ENCODE results near the gene KIAA0513. TPM values are rescaled to one million over a fixed set of nuclear protein-coding genes. Genes with fewer than 3 reads are reported as not detected.

KIAA0513 gene
- total RNA-seq, 1 experiment from 2014 or later, result 2.9 TPM

DNA sequence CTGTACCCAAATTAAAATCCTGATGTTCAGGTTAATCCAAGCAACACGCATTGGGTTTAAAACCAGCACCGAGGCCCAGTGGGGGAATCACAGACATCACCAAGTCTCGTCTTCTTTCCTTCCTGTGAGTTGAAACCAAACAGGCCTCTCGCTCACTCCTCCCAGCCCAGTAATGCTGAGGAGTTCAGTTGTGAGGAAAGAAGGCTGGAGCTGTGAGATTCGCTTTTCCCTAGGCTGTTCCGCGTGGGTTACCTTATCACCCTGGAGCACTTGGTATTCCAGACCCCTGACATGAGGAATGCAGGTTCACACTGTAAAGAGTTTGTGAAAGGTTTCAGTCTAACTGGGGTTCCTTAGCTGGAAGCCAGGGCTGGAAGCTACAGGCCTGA lies 63.9 kb downstream of the KIAA0513 start:
- intact Hi-C loops (cut with micrococcal nuclease; ENCODE audit: unreplicated experiment), result no loop called here
- Histone ChIP-seq H3K4me1 (ENCODE audit: insufficient read depth, low read length, poor library complexity, severe bottlenecking) (no peaks in the 10 kb centered on the region), H3K27me3 (replicated peaks; ENCODE audit: insufficient read depth, low read depth, low read length, poor library complexity) (no peaks in the 10 kb centered on the region), H3K27ac (ENCODE audit: low read depth, low read length, poor library complexity, severe bottlenecking) (no peak overlapping the region), H3K36me3 (ENCODE audit: insufficient read depth, low read length, poor library complexity, severe bottlenecking) (no peaks in the 10 kb centered on the region), H3K9me3 (ENCODE audit: low read depth, low read length, poor library complexity, severe bottlenecking) (no peaks in the 10 kb centered on the region), H3K4me3 (ENCODE audit: low read depth, low read length, poor library complexity, severe bottlenecking) (no peak overlapping the region)
- BruUV-seq (replicated peaks), result no TSS peak
- ChIA-PET POLR2A (ENCODE audit: low non-redundant PET) (interaction anchor here (0.6 kb wide), 1 partner anchor 10 kb away, joined by 5 read pairs; no protein-coding TSS in a partner anchor), CTCF (no interaction called here)
- TF ChIP-seq EZH2 (IDR thresholded peaks at IDR 0.05; ENCODE audit: borderline replicate concordance, low read depth, low read length, poor library complexity, severe bottlenecking), result no peak
- TF ChIP-seq, protein P1, sequence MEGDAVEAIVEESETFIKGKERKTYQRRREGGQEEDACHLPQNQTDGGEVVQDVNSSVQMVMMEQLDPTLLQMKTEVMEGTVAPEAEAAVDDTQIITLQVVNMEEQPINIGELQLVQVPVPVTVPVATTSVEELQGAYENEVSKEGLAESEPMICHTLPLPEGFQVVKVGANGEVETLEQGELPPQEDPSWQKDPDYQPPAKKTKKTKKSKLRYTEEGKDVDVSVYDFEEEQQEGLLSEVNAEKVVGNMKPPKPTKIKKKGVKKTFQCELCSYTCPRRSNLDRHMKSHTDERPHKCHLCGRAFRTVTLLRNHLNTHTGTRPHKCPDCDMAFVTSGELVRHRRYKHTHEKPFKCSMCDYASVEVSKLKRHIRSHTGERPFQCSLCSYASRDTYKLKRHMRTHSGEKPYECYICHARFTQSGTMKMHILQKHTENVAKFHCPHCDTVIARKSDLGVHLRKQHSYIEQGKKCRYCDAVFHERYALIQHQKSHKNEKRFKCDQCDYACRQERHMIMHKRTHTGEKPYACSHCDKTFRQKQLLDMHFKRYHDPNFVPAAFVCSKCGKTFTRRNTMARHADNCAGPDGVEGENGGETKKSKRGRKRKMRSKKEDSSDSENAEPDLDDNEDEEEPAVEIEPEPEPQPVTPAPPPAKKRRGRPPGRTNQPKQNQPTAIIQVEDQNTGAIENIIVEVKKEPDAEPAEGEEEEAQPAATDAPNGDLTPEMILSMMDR (conservative IDR thresholded peaks at IDR 0.05; ENCODE audit: low read depth, low read length), result no peak
- DNase-seq (ENCODE audit: low spot score), result no peak

DNA sequence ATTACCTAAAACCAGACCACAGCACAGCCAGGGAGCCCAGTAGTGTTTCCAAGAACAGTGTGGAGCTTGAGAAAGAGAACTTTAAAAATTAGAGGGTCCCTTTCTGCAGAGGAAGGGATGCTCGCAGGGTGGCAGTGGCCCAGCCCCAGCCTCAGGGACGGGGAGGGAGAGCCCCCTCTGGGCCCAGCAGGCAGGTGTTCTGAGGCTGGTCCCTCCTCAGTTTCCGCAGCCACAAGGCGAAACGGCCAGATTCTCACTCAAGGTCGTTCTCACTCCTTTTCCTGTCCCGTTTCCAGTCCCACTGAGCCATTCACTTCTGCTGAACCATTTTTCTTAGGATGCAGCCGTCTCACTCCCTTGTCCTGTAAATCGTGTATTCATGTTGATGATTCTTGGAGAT lies 64.7 kb downstream of the KIAA0513 start:
- POLR2A ChIA-PET (ENCODE audit: low non-redundant PET), result interaction anchor here (0.5 kb wide), 1 partner anchor 17 kb away, joined by 3 read pairs; no protein-coding TSS in a partner anchor
- H3K36me3 ChIP-seq (ENCODE audit: insufficient read depth, low read length, poor library complexity, severe bottlenecking), result no peaks in the 10 kb centered on the region
- no peak for DNase-seq (ENCODE audit: low spot score)
- BruUV-seq (replicated peaks), result no TSS peak
- H3K27ac ChIP-seq (ENCODE audit: low read depth, low read length, poor library complexity, severe bottlenecking), result no peak overlapping the region
- TF ChIP-seq, protein P1 (conservative IDR thresholded peaks at IDR 0.05; ENCODE audit: low read depth, low read length), result no peak
- CTCF ChIA-PET, result no interaction called here
- intact Hi-C loops (cut with micrococcal nuclease; ENCODE audit: unreplicated experiment), result no loop called here
- H3K27me3 ChIP-seq (replicated peaks; ENCODE audit: insufficient read depth, low read depth, low read length, poor library complexity), result no peaks in the 10 kb centered on the region
- H3K4me1 ChIP-seq (ENCODE audit: insufficient read depth, low read length, poor library complexity, severe bottlenecking), result no peaks in the 10 kb centered on the region
- H3K4me3 ChIP-seq (ENCODE audit: low read depth, low read length, poor library complexity, severe bottlenecking), result no peak overlapping the region
- no peaks in the 10 kb centered on the region for H3K9me3 ChIP-seq (ENCODE audit: low read depth, low read length, poor library complexity, severe bottlenecking)

DNA sequence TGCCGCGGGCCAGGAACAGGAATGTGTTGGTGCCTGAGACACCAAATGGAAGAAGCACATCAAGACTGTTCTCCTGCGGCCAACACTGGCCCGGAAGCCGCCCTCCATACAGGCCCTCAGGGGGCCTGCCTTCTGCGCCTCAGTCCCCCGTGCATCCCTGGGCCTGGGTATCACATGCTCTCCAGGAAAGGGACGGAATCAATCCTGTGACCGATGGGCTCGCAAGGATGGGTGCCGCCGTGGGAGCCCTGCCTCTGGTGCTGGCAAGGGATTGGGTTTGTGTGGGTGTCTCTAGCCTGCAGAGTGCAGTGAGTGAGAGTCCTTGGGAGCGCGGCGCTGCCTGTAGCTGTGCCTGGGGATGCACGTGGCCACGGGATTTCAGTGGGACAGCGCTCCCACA lies 65.3 kb downstream of the KIAA0513 start:
- Histone ChIP-seq H3K27ac (ENCODE audit: low read depth, low read length, poor library complexity, severe bottlenecking) (no peak overlapping the region), H3K36me3 (ENCODE audit: insufficient read depth, low read length, poor library complexity, severe bottlenecking) (no peaks in the 10 kb centered on the region), H3K4me1 (ENCODE audit: insufficient read depth, low read length, poor library complexity, severe bottlenecking) (no peaks in the 10 kb centered on the region), H3K4me3 (ENCODE audit: low read depth, low read length, poor library complexity, severe bottlenecking) (no peak overlapping the region), H3K27me3 (replicated peaks; ENCODE audit: insufficient read depth, low read depth, low read length, poor library complexity) (no peaks in the 10 kb centered on the region), H3K9me3 (ENCODE audit: low read depth, low read length, poor library complexity, severe bottlenecking) (no peaks in the 10 kb centered on the region)
- intact Hi-C loops (cut with micrococcal nuclease; ENCODE audit: unreplicated experiment), result no loop called here
- DNase-seq (ENCODE audit: low spot score), result no peak
- CTCF ChIA-PET, result no interaction called here
- POLR2A ChIA-PET (ENCODE audit: low non-redundant PET), result no interaction called here
- TF ChIP-seq, protein P1 (conservative IDR thresholded peaks at IDR 0.05; ENCODE audit: low read depth, low read length), result no peak
- no peak for TF ChIP-seq EZH2 (IDR thresholded peaks at IDR 0.05; ENCODE audit: borderline replicate concordance, low read depth, low read length, poor library complexity, severe bottlenecking)
- no TSS peak for BruUV-seq (replicated peaks)
